ENCODE measurements around the gene MT1A.
"Not testable (repeated sequence)": the region's sequence is repeated elsewhere in the genome, so short reads cannot be mapped to it uniquely, and the experiment has no call there.

Gene MT1A

GRCh38 chr16:56657555-56658326 is 19.3 kb downstream of the MT1A start, which contains the start of gene MT1F:
Gene MT1F, plus strand, starts transcription at chr16:56657959. Its CDS starts 100 bp downstream, at chr16:56658059.
- no peak for TF ChIP-seq JUND (IDR thresholded peaks at IDR 0.05; ENCODE audit: low read depth)
- in situ Hi-C loops (cut with HindIII; ENCODE audit: low pct_unique_long_range_greater_than_20kb, low sequenced_read_pairs), result no loop called here
- peak; percentile 84 to 90 for DNase-seq (ENCODE audit: low read depth in 1 of 2, low spot score in 1 of 2)

GRCh38 chr16:56658327-56658875 is 19.9 kb downstream of the MT1A start:
- no peak for DNase-seq (ENCODE audit: low read depth in 1 of 2, low spot score in 1 of 2)
- in situ Hi-C loops (cut with HindIII; ENCODE audit: low pct_unique_long_range_greater_than_20kb, low sequenced_read_pairs), result no loop called here
- TF ChIP-seq JUND (IDR thresholded peaks at IDR 0.05; ENCODE audit: low read depth), result no peak

DNA sequence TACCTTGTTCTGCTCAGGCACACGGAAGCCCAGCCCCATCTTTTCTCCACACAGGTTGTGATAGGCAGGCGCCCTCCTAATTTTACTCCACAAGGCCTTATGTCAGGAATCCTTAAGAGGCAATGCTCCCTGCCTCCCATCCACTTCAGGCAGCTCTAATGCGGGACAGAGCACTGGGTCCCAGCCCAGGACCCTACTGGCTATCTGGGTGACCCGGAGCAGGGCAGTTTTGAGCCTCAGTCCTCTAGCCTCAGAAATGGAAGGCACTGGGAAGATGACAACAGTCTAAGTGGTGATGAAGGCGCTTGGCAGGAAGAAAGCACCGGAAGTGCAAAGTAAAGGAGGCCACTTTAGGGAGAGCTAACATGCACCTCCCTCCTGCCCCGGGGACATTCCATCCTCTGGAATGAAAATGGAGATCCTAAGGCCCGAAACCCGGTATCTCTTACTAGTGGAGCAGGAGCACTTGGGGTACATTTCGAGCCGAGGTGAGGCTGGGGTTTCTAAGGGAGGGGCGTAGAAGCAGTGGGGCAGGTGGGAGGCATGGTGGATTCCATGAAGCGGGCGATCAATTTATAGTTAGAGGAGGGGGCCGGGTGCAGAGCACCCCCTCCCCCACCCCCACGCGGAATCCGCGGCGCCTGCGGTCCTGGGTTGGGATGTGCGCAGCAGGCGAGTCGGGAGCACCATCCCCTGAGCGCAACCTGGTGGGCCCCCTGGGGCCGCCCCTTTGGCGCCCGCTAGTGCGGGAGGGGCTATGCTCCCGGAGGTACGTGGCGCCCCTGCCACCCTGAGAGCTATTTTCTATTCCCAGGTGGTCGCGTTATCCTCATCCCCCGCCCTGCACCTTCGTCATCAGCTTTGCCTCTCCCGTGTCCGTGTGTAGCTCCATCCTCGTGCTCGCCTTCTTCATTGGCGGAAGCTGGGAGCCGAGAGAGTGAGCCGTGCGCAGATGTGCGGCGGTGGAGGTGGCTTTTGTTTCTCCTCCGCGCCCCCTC is 24.2 kb downstream of the MT1A start:
- no peak for TF ChIP-seq JUND (IDR thresholded peaks at IDR 0.05; ENCODE audit: low read depth)
- in situ Hi-C loops (cut with HindIII; ENCODE audit: low pct_unique_long_range_greater_than_20kb, low sequenced_read_pairs), result no loop called here

GRCh38 chr16:56664506-56664905 is 26.0 kb downstream of the MT1A start:
- no peak for TF ChIP-seq JUND (IDR thresholded peaks at IDR 0.05; ENCODE audit: low read depth)
- in situ Hi-C loops (cut with HindIII; ENCODE audit: low pct_unique_long_range_greater_than_20kb, low sequenced_read_pairs), result no loop called here
- DNase-seq (ENCODE audit: low read depth in 1 of 2, low spot score in 1 of 2), result no peak

More for the DNA sequence above, 24.2 kb downstream of the MT1A start:
- no peak for DNase-seq (ENCODE audit: low read depth in 1 of 2, low spot score in 1 of 2)

GRCh38 chr16:56665286-56666261 is 27.1 kb downstream of the MT1A start:
- DNase-seq (ENCODE audit: low read depth in 1 of 2, low spot score in 1 of 2), result peak in 1 of 2 experiments; percentile 41
- in situ Hi-C loops (cut with HindIII; ENCODE audit: low pct_unique_long_range_greater_than_20kb, low sequenced_read_pairs), result not testable (repeated sequence)

DNA sequence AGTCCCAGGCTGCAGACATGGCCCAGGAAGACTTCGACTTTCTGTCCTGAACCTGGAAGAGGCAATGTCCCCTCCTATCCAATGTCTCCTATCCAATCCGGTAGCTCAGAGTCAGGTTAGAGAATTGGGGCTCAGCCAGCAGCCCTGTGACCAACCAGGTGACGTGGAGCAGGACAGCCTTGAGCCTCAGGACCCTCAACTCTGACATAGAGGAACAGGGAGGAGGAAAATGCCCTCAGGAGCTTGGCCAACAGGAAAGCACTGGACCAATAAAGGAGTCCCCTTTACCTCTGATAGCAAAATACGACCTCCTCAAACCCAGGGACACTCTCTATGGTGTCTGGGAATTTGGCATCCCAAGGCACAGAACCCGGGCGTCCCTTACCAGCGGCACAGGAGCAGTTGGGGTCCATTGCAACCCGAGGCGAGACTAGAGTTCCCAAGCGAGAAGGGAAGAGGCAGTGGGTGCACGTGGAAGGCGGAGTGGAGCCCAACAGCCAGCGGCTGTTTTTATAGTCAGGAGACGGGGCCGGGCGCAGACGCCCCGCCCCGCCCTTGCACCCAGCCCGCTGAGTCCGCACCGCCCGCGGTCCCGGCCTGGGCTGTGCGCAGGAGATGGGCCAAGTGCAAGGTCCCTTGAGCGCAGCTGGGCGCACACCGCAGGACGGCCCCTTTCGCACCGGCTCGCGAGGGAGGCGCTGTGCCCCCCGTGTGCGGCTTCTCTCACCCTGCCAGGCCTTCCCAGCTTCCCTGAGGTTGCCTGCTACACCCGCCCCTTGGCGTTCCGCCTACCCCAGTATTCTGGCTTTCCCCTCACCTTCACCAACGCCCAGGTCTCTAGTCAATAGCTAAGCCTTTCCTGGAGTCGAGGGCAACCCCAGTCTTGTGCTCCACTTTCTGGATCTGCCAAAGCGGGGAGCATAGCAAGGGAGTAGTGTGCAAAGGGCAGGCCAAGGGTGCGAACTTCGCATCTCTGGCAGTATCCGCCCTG is 29.4 kb downstream of the MT1A start, which contains the start of gene MT1G:
TSS of gene MT1G (minus strand) at position 485 of the 991 bp plus-strand sequence. CDS start at position 413, 72 bp downstream.
- no peak for DNase-seq (ENCODE audit: low read depth in 1 of 2, low spot score in 1 of 2)
- in situ Hi-C loops (cut with HindIII; ENCODE audit: low pct_unique_long_range_greater_than_20kb, low sequenced_read_pairs), result no loop called here
- TF ChIP-seq JUND (IDR thresholded peaks at IDR 0.05; ENCODE audit: low read depth), result no peak

DNA sequence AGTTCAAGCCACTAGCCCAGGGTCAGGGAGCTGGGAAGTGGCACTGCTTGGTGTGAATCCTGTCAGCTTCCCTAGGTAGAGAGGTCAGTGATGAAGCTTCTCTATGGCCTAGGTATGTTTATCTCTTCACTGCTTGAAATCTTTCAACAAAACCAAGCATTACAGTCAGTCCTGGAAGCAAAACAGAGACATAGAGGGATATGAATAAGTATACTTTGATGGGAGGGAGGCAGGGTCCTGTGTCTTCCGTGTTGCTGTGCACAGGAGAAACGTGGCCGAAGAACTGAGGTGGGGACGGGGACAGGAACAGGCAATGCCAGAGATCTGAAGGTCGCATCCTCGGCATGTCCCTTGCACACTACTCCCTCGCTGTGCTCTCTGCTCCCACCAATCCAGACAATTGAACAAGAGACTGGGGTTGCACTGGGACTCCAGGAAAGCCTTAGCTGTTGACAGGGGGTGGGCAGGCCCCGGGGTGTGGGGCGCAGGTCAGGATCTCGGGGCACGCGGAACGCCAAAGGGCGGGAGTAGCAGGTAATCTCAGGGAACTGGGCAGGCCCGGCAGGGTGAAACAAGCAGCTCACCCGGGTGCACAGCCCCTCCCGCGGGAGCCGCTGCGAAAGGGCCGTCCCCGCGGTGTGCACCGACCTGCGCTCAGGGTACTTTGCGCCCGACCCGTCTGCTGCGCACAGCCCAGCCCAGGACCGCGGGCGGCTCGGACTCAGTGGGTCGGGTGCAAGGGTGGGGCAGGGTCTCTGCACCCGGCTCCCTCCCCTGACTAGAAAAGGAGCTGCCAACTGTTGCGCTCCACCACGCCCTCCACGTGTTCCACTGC is 30.8 kb downstream of the MT1A start, which contains the start of gene MT1H:
TSS of gene MT1H (plus strand) at position 810 of the 835 bp plus-strand sequence. CDS start 71 bp downstream, outside the sequence.
- no peak for TF ChIP-seq JUND (IDR thresholded peaks at IDR 0.05; ENCODE audit: low read depth)
- DNase-seq (ENCODE audit: low read depth in 1 of 2, low spot score in 1 of 2), result no peak
- in situ Hi-C loops (cut with HindIII; ENCODE audit: low pct_unique_long_range_greater_than_20kb, low sequenced_read_pairs), result no loop called here

DNA sequence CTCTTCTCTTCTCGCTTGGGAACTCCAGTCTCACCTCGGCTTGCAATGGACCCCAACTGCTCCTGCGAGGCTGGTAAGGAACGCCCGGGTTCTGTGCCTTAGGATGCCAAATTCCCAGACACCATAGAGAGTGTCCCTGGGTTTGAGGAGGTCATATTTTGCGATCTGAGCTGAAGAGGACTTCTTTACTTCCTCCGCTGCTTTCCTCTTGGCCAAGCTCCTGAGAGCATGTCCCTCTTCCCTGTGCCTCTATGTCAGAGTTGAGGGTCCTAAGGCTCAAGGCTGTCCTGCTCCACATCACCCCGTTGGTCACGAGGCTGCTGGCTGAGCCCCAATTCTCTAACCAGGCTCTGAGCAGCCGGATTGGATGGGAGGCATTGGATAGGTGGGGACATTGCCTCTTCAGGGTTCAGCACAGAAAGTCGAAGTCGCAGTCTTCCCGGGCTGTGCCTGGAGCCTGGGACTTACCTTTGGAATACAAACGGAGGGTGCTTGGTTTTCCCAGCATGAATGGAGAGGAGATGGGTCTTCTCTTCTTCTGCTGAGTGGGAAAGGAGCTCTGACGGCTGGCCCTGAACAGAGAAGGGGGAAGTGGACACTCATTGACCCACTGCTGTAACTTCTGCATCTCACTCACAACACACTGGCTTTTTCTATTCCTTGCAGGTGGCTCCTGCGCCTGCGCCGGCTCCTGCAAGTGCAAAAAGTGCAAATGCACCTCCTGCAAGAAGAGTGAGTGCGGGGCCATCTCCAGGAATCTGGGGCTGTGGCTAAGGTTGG is 31.6 kb downstream of the MT1A start:
- no peak for TF ChIP-seq JUND (IDR thresholded peaks at IDR 0.05; ENCODE audit: low read depth)
- no peak for DNase-seq (ENCODE audit: low read depth in 1 of 2, low spot score in 1 of 2)
- in situ Hi-C loops (cut with HindIII; ENCODE audit: low pct_unique_long_range_greater_than_20kb, low sequenced_read_pairs), result no loop called here

DNA sequence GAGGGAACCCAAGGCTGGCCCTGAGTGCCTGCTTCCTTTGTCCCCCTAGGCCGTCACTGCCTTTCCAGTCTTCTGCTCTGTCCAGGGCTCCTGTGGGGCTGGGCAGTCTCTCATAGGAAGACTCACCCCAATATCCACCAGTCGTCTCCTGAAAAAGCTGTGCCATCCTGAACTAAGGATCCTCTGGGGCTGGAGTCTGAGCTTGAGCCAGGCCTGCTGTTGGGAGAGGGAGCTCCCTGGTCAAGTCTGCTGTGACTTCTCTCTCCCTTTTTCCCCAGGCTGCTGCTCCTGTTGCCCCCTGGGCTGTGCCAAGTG is 32.1 kb downstream of the MT1A start:
- TF ChIP-seq JUND (IDR thresholded peaks at IDR 0.05; ENCODE audit: low read depth), result no peak
- in situ Hi-C loops (cut with HindIII; ENCODE audit: low pct_unique_long_range_greater_than_20kb, low sequenced_read_pairs), result no loop called here
- no peak for DNase-seq (ENCODE audit: low read depth in 1 of 2, low spot score in 1 of 2)

DNA sequence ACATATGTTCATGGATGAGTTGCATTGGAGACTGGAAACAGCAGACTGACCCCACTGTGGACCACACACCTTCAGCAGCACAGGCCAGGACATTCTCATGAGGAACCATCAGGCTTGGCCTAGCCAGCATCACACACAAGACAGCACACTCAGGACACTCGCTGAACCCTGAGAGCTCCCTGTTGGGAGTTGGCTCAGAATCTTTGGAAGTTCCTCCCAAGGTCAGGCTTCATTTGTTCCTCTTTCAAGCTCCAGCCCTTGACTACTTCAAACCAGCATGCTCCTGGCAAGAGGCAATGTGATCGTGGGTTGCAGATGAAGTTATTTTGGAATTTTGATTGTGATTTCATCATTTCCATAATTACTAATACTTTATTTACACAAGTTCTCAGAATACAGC is 33.2 kb downstream of the MT1A start:
- DNase-seq (ENCODE audit: low read depth in 1 of 2, low spot score in 1 of 2); in situ Hi-C loops (cut with HindIII; ENCODE audit: low pct_unique_long_range_greater_than_20kb, low sequenced_read_pairs): not testable (repeated sequence)

DNA sequence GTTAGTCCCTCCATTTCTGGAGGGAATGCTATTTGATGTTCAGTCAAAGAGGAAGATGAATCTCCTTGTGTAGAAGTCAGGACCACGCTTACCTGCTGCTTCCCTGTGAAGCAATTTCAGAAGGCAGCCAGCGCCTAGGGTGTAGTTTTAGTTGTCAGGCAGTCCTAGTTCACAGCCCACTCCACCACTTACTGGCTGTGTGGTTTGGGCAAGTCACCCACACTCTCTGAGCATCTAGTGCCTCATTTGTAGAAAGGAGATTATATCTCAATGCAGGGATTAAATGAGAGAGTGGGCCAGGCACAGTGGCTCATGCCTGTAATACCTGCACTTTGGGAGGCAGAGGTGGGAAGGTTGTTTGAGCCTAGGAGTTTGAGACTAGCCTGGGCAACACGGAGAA is 33.7 kb downstream of the MT1A start:
- in situ Hi-C loops (cut with HindIII; ENCODE audit: low pct_unique_long_range_greater_than_20kb, low sequenced_read_pairs); DNase-seq (ENCODE audit: low read depth in 1 of 2, low spot score in 1 of 2): not testable (repeated sequence)

Measured in T47D (cell line).